ENCODE data around the gene DMD.

GRCh38 chrX:31487951-31488350 lies 1723.4 kb downstream of the DMD start:
- TF ChIP-seq EZH2 (IDR thresholded peaks at IDR 0.05; ENCODE audit: insufficient read depth, poor library complexity, severe bottlenecking) (no peak), EZH2phosphoT487 (IDR thresholded peaks at IDR 0.05; ENCODE audit: insufficient read depth, low read depth) (no peak)

All from GM23248 (cell line).